ENCODE data around the gene ST3GAL5.

ST3GAL5 gene

GRCh38 chr2:85889627-85890281, 964 bp upstream of the ST3GAL5 start:
- Histone ChIP-seq H3K9ac (ENCODE audit: low read depth, low read length) (peak overlapping the region; percentile 76), H4K20me1 (ENCODE audit: insufficient read depth, low read length) (no peaks in the 10 kb centered on the region; the same call in 1 of the 2 replicates), H2AFZ (ENCODE audit: low read depth, low read length) (peak overlapping the region; percentile 98), H3K4me3 (ENCODE audit: low read depth in 1 of 2, low read length in 2 of 2) (peak overlapping the region; percentile 87 to 88), H3K9me3 (ENCODE audit: insufficient read depth, low read length, severe bottlenecking) (no peaks in the 10 kb centered on the region), H3K4me1 (ENCODE audit: insufficient read depth, low read length) (peaks cover 73% of the 10 kb centered on the region), H3K36me3 (ENCODE audit: insufficient read depth, low read length) (no peaks in the 10 kb centered on the region), H3K27ac (ENCODE audit: low read length) (peak overlapping the region; percentile 88), H3K79me2 (ENCODE audit: insufficient read depth, low read length) (peaks cover 35% of the 10 kb centered on the region), H3K4me2 (ENCODE audit: insufficient read depth, low read length) (peak overlapping the region; percentile 94), H3K27me3 (ENCODE audit: insufficient read depth, low read length, poor library complexity) (no peaks in the 10 kb centered on the region)
- DNase-seq (no peak), ATAC-seq (ENCODE audit: insufficient read depth, low read depth) (no peak)
- TF ChIP-seq EZH2 (IDR thresholded peaks at IDR 0.05; ENCODE audit: borderline replicate concordance, low read depth, low read length, severe bottlenecking) (no peak), CTCF (IDR thresholded peaks at IDR 0.05; ENCODE audit: borderline replicate concordance, extremely low read depth, low read length, poor library complexity, severe bottlenecking) (no peak)

- peak overlapping the region; percentile 76 for H3K9ac ChIP-seq (ENCODE audit: low read depth, low read length)
- H3K27ac ChIP-seq (ENCODE audit: low read length) = peak overlapping the region; percentile 66
- peaks cover 61% of the 10 kb centered on the region for H3K4me1 ChIP-seq (ENCODE audit: insufficient read depth, low read length)
- H3K4me3 ChIP-seq (ENCODE audit: low read depth in 1 of 2, low read length in 2 of 2) = peak overlapping the region; percentile 87 to 88; a peak in 3 of 4 replicates
- H2AFZ ChIP-seq (ENCODE audit: low read depth, low read length) = peak overlapping the region; percentile 78
- no peak for TF ChIP-seq CTCF (IDR thresholded peaks at IDR 0.05; ENCODE audit: borderline replicate concordance, extremely low read depth, low read length, poor library complexity, severe bottlenecking)
- TF ChIP-seq EZH2 (IDR thresholded peaks at IDR 0.05; ENCODE audit: borderline replicate concordance, low read depth, low read length, severe bottlenecking) = no peak
- DNase-seq = peak; percentile 27
- peaks cover 4% of the 10 kb centered on the region; the same call in 1 of the 2 replicates for H3K36me3 ChIP-seq (ENCODE audit: insufficient read depth, low read length)
- no peaks in the 10 kb centered on the region; the same call in 1 of the 2 replicates for H4K20me1 ChIP-seq (ENCODE audit: insufficient read depth, low read length)
- H3K4me2 ChIP-seq (ENCODE audit: insufficient read depth, low read length) = peak overlapping the region; percentile 94
- H3K27me3 ChIP-seq (ENCODE audit: insufficient read depth, low read length, poor library complexity) = no peaks in the 10 kb centered on the region
- peaks cover 50% of the 10 kb centered on the region for H3K79me2 ChIP-seq (ENCODE audit: insufficient read depth, low read length)
- H3K9me3 ChIP-seq (ENCODE audit: insufficient read depth, low read length, severe bottlenecking) = no peaks in the 10 kb centered on the region
- peak; percentile 12; the same call in 2 of the 3 replicates for ATAC-seq (ENCODE audit: insufficient read depth, low read depth)
These were observed 638 bp downstream of the ST3GAL5 start for GRCh38 chr2:85888020-85888683.

- Histone ChIP-seq H3K79me2 (ENCODE audit: insufficient read depth, low read length) (peaks cover 54% of the 10 kb centered on the region), H4K20me1 (ENCODE audit: insufficient read depth, low read length) (no peaks in the 10 kb centered on the region; the same call in 1 of the 2 replicates), H3K9ac (ENCODE audit: low read depth, low read length) (peak overlapping the region; percentile 76), H3K36me3 (ENCODE audit: insufficient read depth, low read length) (peaks cover 4% of the 10 kb centered on the region; the same call in 1 of the 2 replicates), H3K4me1 (ENCODE audit: insufficient read depth, low read length) (peaks cover 56% of the 10 kb centered on the region), H3K4me2 (ENCODE audit: insufficient read depth, low read length) (peak overlapping the region; percentile 94), H3K9me3 (ENCODE audit: insufficient read depth, low read length, severe bottlenecking) (no peaks in the 10 kb centered on the region), H2AFZ (ENCODE audit: low read depth, low read length) (peak overlapping the region; percentile 78), H3K27me3 (ENCODE audit: insufficient read depth, low read length, poor library complexity) (no peaks in the 10 kb centered on the region), H3K27ac (ENCODE audit: low read length) (peak overlapping the region; percentile 66), H3K4me3 (ENCODE audit: low read depth in 1 of 2, low read length in 2 of 2) (peak overlapping the region; percentile 87 to 88; a peak in 3 of 4 replicates)
- DNase-seq (peak; percentile 38), ATAC-seq (ENCODE audit: insufficient read depth, low read depth) (peak; percentile 15; the same call in 2 of the 3 replicates)
- TF ChIP-seq EZH2 (IDR thresholded peaks at IDR 0.05; ENCODE audit: borderline replicate concordance, low read depth, low read length, severe bottlenecking) (no peak), CTCF (IDR thresholded peaks at IDR 0.05; ENCODE audit: borderline replicate concordance, extremely low read depth, low read length, poor library complexity, severe bottlenecking) (peak; percentile 40)
These were observed 1.2 kb downstream of the ST3GAL5 start for GRCh38 chr2:85887566-85888019.
